GM10266 (cell line): ENCODE measurements around the gene CDA.

Experiments used
- DNase-seq: peaks from one replicate; pipeline ENCODE4 v3.0.0; 2012; ENCODE audit errors: extremely low spot score
- CTCF ChIP-seq: IDR thresholded peaks from 2 replicates; pipeline ENCODE4 v1.5.1; 2012; ENCODE audit warnings: mild to moderate bottlenecking, low read depth; ENCODE audit not compliant: control insufficient read depth, insufficient read depth; ENCODE audit errors: missing control alignments

Gene CDA

GRCh38 chr1:20626524-20626923 is 37.6 kb downstream of the CDA start:
- no peak for TF ChIP-seq CTCF

GRCh38 chr1:20630729-20631128 is 41.8 kb downstream of the CDA start:
- TF ChIP-seq CTCF = no peak
- DNase-seq = no peak

More at GRCh38 chr1:20626524-20626923, 37.6 kb downstream of the CDA start:
- DNase-seq = no peak

- no peak for DNase-seq
- no peak for TF ChIP-seq CTCF
These were observed 43.5 kb downstream of the CDA start for GRCh38 chr1:20632386-20632785.

GRCh38 chr1:20633190-20634064 is 44.5 kb downstream of the CDA start, which contains the start of gene PINK1:
PINK1 (plus strand) TSS chr1:20633458; CDS start chr1:20633549, 91 bp downstream.
- TF ChIP-seq CTCF = peak; percentile 99
- peak; percentile 94 for DNase-seq

- TF ChIP-seq CTCF = no peak
- DNase-seq = no peak
These were observed 45.2 kb downstream of the CDA start for GRCh38 chr1:20634065-20634593.

GRCh38 chr1:20634594-20635084 is 45.7 kb downstream of the CDA start:
- no peak for DNase-seq
- no peak for TF ChIP-seq CTCF
